MM.1S (cell line): ENCODE data around the gene ZC3H12C.

Experiments
- DNase-seq: peaks from one replicate; pipeline ENCODE4 v3.0.0-alpha.2; 2015
- H2AFZ ChIP-seq: fragments of 300-600 bp; sonication (generic); 2 replicates; pipeline ENCODE4 v1.6.0; 2016; ENCODE audit warnings: antibody characterized with exemption, low read length
- H3F3A ChIP-seq: fragments of 300-600 bp; sonication (generic); 2 replicates; pipeline ENCODE4 v1.6.1; 2016; ENCODE audit warnings: mild to moderate bottlenecking, antibody characterized with exemption, low read length, moderate library complexity, mixed read lengths; ENCODE audit not compliant: insufficient read depth
- H3K27ac ChIP-seq: fragments of 300-600 bp; sonication (generic); 2 replicates; pipeline ENCODE4 v1.5.1; 2016; ENCODE audit warnings: mild to moderate bottlenecking, low read length
- H3K27me3 ChIP-seq: fragments of 300-600 bp; sonication (generic); replicated peaks from 2 replicates; pipeline ENCODE4 v1.6.0; 2016; ENCODE audit warnings: low read length; ENCODE audit not compliant: insufficient read depth
- H3K36me3 ChIP-seq: fragments of 300-600 bp; sonication (generic); replicated peaks from 2 replicates; pipeline ENCODE4 v1.6.1; 2016; ENCODE audit warnings: mild to moderate bottlenecking, low read length, mixed read lengths; ENCODE audit not compliant: insufficient read depth
- H3K4me1 ChIP-seq: fragments of 300-600 bp; sonication (generic); 2 replicates; pipeline ENCODE4 v1.6.1; 2016; ENCODE audit warnings: low read length, mixed read lengths
- H3K4me2 ChIP-seq: fragments of 300-600 bp; sonication (generic); 2 replicates; pipeline ENCODE4 v1.6.0; 2016; ENCODE audit warnings: low read depth, low read length
- H3K4me3 ChIP-seq: fragments of 300-600 bp; sonication (generic); 2 replicates; pipeline ENCODE4 v1.5.1; 2016; ENCODE audit warnings: low read length, mixed read lengths
- H3K79me2 ChIP-seq: fragments of 300-600 bp; sonication (generic); 2 replicates; pipeline ENCODE4 v1.6.1; 2016; ENCODE audit warnings: mixed run types, low read length, mixed read lengths
- H3K9ac ChIP-seq: fragments of 300-600 bp; sonication (generic); 2 replicates; pipeline ENCODE4 v1.6.1; 2016; ENCODE audit warnings: low read length, mixed read lengths
- H3K9me2 ChIP-seq: fragments of 300-600 bp; sonication (generic); replicated peaks from 2 replicates; pipeline ENCODE4 v1.6.1; 2016; ENCODE audit warnings: mild to moderate bottlenecking, low read length, mixed read lengths; ENCODE audit not compliant: insufficient read depth
- H3K9me3 ChIP-seq: fragments of 300-600 bp; sonication (generic); replicated peaks from 2 replicates; pipeline ENCODE4 v1.6.1; 2016; ENCODE audit warnings: mild to moderate bottlenecking, low read length, mixed read lengths; ENCODE audit not compliant: insufficient read depth
- H4K20me1 ChIP-seq: fragments of 300-600 bp; sonication (generic); 2 replicates; pipeline ENCODE4 v1.6.1; 2016; ENCODE audit warnings: mild to moderate bottlenecking, low read length, moderate library complexity, mixed read lengths; ENCODE audit not compliant: insufficient read depth
- EZH2 ChIP-seq: fragments of 300-600 bp; sonication (generic); optimal IDR thresholded peaks from 2 replicates; pipeline ENCODE3; 2017; ENCODE audit warnings: low read depth, mild to moderate bottlenecking, antibody characterized with exemption, low read length, mixed read lengths
- EZH2phosphoT487 ChIP-seq: fragments of 300-600 bp; sonication (generic); IDR thresholded peaks from 2 replicates; pipeline ENCODE4 v1.6.1; 2018; ENCODE audit warnings: antibody characterized with exemption, low read length
- TF ChIP-seq, protein P1 (sequence below): fragments of 300-600 bp; sonication (generic); IDR thresholded peaks from 2 replicates; pipeline ENCODE4 v1.5.1; 2016; ENCODE audit warnings: antibody characterized with exemption, low read length, mixed read lengths

The ZC3H12C gene

DNA sequence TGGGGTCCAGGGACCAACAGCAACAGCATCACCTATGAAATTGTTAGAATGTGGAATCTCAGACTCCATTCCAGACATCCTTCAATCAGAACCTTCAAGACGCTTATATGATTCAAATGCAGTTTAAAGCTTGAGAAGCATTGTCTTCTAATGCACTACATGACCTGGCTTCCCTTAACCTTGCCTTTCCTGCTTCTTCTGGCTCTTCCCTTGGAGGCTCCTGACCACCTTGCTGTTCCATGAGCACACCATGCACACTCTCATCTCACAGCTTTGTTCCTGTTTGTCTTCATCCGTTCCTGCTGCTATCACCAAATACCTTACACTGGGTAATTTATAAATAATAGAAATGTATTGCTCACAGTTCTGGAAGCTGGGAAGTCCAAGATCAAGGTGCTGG is 26.1 kb downstream of the ZC3H12C start:
- H3K4me3 ChIP-seq: no peak overlapping the region
- H2AFZ ChIP-seq: no peak overlapping the region
- H3K79me2 ChIP-seq: no peaks in the 10 kb centered on the region; the same call in 1 of the 2 replicates
- TF ChIP-seq, protein P1, sequence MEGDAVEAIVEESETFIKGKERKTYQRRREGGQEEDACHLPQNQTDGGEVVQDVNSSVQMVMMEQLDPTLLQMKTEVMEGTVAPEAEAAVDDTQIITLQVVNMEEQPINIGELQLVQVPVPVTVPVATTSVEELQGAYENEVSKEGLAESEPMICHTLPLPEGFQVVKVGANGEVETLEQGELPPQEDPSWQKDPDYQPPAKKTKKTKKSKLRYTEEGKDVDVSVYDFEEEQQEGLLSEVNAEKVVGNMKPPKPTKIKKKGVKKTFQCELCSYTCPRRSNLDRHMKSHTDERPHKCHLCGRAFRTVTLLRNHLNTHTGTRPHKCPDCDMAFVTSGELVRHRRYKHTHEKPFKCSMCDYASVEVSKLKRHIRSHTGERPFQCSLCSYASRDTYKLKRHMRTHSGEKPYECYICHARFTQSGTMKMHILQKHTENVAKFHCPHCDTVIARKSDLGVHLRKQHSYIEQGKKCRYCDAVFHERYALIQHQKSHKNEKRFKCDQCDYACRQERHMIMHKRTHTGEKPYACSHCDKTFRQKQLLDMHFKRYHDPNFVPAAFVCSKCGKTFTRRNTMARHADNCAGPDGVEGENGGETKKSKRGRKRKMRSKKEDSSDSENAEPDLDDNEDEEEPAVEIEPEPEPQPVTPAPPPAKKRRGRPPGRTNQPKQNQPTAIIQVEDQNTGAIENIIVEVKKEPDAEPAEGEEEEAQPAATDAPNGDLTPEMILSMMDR: no peak
- no peak for TF ChIP-seq EZH2
- no peak for TF ChIP-seq EZH2phosphoT487
- no peak overlapping the region for H3K4me2 ChIP-seq
- no peaks in the 10 kb centered on the region for H3K9me2 ChIP-seq
- H4K20me1 ChIP-seq: no peaks in the 10 kb centered on the region
- H3F3A ChIP-seq: no peaks in the 10 kb centered on the region
- no peaks in the 10 kb centered on the region for H3K27me3 ChIP-seq
- DNase-seq: no peak
- no peaks in the 10 kb centered on the region for H3K4me1 ChIP-seq
- H3K9ac ChIP-seq: no peak overlapping the region
- H3K27ac ChIP-seq: no peak overlapping the region
- no peaks in the 10 kb centered on the region for H3K9me3 ChIP-seq
- H3K36me3 ChIP-seq: no peaks in the 10 kb centered on the region

DNA sequence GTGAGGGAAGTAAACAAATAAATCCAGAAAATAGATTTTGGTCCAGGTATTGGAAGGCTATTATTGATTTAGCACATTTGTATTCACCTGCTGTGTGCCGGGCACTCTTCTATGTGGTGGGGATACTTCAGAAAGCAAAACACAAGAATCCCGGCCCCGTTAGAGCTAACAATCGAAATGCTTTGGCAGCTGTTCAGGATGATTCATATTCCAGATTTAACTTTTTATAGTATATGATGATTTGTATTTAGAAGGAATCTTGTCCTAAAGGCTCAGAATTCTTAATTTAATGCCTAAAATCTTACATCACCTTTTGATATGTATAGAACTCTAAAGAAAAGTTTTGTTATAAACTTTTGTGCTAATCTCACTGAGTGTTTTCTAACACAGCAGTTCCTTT is 28.0 kb downstream of the ZC3H12C start:
- H3K27me3 ChIP-seq: no peaks in the 10 kb centered on the region
- no peaks in the 10 kb centered on the region for H3K9me3 ChIP-seq
- no peak overlapping the region for H3K9ac ChIP-seq
- H3K79me2 ChIP-seq: no peaks in the 10 kb centered on the region; the same call in 1 of the 2 replicates
- H3F3A ChIP-seq: no peaks in the 10 kb centered on the region
- TF ChIP-seq, protein P1: no peak
- TF ChIP-seq EZH2: no peak
- TF ChIP-seq EZH2phosphoT487: no peak
- H3K27ac ChIP-seq: no peak overlapping the region
- no peak for DNase-seq
- H3K4me2 ChIP-seq: no peak overlapping the region
- no peaks in the 10 kb centered on the region for H3K36me3 ChIP-seq
- no peak overlapping the region for H2AFZ ChIP-seq
- H4K20me1 ChIP-seq: no peaks in the 10 kb centered on the region
- H3K4me1 ChIP-seq: peaks cover 5% of the 10 kb centered on the region; the same call in 1 of the 2 replicates
- no peaks in the 10 kb centered on the region for H3K9me2 ChIP-seq
- H3K4me3 ChIP-seq: no peak overlapping the region

DNA sequence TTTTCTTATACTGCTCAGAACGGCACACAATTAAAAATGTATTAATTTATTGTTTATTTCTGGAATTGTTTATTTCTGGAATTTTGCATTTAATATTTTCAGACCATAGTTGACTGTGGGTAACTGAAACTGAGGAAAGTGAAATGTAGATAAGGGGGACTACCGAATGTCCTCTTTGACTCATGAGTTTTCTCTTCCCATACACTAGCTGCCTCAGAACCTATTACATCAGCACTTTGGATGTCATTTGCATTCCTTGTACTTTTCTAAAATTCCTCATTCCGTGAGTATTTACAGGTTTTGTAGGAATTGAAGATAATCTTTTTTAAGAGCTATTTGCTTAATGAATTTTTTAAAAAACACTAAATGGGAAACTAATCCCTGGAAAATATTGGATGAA is 29.8 kb downstream of the ZC3H12C start:
- DNase-seq: no peak
- Histone ChIP-seq H3K27ac (no peak overlapping the region), H3K4me3 (no peak overlapping the region), H3K4me2 (no peak overlapping the region), H4K20me1 (no peaks in the 10 kb centered on the region), H3K36me3 (no peaks in the 10 kb centered on the region), H3K27me3 (no peaks in the 10 kb centered on the region), H3K9ac (no peak overlapping the region), H3K9me2 (no peaks in the 10 kb centered on the region), H3K79me2 (no peaks in the 10 kb centered on the region; the same call in 1 of the 2 replicates), H3F3A (no peaks in the 10 kb centered on the region), H3K9me3 (no peaks in the 10 kb centered on the region), H3K4me1 (peaks cover 5% of the 10 kb centered on the region; the same call in 1 of the 2 replicates), H2AFZ (no peak overlapping the region)
- TF ChIP-seq EZH2: no peak

DNA sequence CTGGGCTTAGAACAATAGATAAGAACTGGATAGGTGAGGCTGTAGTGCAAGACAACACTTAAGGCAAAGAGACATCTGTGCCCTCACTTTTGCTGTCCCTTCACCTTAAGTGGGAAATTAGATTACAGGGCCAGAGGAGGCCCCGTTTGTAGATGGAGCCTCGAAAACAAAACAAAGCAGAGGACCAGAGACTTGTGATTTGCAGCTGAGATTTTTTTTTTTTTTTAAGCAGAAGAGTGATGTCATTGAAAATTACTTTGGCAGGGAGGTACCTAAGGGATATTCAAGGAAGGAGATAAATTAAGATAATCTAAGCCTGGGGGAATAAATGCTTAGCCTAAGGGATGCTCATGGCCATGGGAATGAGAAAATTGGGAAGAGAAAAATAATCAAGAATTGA is 31.4 kb downstream of the ZC3H12C start:
- Histone ChIP-seq H3F3A (no peaks in the 10 kb centered on the region), H3K4me1 (peaks cover 5% of the 10 kb centered on the region; the same call in 1 of the 2 replicates), H4K20me1 (no peaks in the 10 kb centered on the region), H2AFZ (no peak overlapping the region), H3K4me3 (no peak overlapping the region), H3K36me3 (no peaks in the 10 kb centered on the region), H3K9me2 (no peaks in the 10 kb centered on the region), H3K27ac (no peak overlapping the region), H3K4me2 (no peak overlapping the region), H3K79me2 (no peaks in the 10 kb centered on the region), H3K9me3 (no peaks in the 10 kb centered on the region), H3K9ac (no peak overlapping the region), H3K27me3 (no peaks in the 10 kb centered on the region)
- DNase-seq: no peak
- TF ChIP-seq EZH2phosphoT487: no peak
- TF ChIP-seq, protein P1: no peak
- no peak for TF ChIP-seq EZH2
